NCI-H1417 treated with DMSO at 0.1 percent for 48 hours (cell line): Measurements from ENCODE around the gene SEMA3E.
A peak's percentile ranks its signal among the peaks of the same experiment; 100 is the strongest.
"Not testable (repeated sequence)": the region's sequence is repeated elsewhere in the genome, so short reads cannot be mapped to it uniquely, and the experiment has no call there.

Source experiments
- DNase-seq: peaks from one replicate; lab custom pipeline; 2025; lab: John Stamatoyannopoulos, UW

Gene SEMA3E

DNA sequence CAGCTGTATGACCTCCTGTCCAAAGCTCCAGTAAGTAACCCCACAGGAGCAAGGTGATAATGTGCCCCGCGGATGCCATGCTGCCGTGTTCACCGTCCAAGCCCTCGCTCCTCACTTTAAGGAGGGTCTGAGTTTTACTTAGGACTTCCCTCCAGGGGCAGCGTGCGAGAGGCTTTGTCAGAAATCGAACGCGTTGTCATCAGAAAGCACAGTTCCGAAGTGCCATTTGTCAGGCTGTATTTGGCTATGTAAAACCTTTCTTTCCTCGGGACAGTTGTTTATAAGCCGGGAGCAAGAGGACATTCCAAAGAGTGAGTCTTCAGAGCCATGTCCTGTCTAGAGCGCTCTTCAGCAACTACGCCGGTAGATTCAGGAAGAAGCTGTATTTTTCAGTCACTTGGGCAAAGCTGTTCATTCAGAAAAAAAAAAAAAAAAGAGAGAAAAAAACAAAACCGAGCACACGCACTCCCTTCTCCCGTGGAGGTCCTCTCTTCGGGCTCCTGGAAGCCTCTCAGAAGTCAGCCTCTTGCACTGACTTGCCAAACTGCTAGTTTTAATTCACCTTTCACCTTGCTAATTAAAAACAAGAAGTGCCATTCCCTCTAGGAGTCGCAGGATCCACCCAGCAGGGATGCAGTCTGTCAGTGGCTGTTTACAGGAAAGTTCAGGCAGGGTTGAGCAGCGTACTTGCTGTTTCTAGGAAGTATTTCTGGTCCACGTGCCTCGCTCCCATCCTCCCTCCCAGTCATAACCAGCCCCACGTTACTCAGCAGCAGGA lies at the start of gene SEMA3E:
Gene SEMA3E, minus strand, starts transcription at position 676 of the 778 bp plus-strand sequence.
- no peak for DNase-seq

DNA sequence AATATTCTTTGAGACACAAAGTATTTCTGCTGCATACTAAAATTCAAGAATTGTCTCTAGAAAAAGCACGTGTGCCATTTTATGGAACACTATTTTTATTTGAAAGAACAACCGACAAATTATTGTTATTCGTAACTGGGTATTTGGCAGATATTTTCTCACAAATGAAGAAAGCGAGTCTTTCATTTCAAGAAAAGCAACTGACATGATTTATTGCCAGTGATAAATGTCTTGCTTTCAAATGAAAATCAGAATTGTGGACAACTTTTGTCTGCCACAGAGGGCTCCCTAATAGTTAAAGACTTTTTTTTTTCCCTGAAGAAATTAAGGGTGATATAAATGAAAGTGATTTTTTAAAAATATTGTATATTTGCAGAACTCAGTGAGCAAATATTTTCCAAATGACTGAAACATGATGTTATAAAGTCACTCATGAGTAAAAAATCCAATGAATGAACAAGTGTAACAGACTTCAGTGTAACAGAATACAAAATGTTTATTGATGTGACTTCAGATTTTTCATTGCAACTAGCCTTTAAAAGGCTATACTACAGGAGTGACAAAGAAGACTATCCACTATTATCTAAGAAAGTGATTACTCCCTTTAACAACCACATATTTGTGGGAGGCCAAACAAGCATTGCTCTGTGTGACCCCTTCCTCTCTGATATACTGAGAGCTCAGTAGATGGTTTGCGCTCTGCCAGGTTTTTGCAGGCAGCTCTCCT lies 49.0 kb upstream of the SEMA3E start:
- DNase-seq: no peak

DNA sequence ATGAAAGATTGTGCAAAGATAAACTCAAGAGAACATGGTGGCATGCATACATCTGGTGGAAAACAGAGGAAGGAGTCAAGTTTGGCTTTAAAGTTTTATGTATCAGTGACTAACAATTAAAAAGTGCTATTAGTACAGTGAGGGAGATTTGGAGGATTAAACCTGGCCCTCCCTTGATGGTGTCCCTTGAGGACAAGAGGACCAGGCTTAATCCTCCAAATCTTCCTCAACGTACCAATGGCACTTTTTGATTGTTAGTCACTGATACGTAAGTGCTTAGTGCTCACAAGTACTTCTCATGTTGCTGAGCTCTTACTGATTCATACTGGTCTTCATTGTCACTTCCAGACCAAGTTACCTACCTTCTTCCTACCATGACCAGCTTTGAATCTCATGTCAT lies 47.2 kb upstream of the SEMA3E start:
- DNase-seq: no peak

DNA sequence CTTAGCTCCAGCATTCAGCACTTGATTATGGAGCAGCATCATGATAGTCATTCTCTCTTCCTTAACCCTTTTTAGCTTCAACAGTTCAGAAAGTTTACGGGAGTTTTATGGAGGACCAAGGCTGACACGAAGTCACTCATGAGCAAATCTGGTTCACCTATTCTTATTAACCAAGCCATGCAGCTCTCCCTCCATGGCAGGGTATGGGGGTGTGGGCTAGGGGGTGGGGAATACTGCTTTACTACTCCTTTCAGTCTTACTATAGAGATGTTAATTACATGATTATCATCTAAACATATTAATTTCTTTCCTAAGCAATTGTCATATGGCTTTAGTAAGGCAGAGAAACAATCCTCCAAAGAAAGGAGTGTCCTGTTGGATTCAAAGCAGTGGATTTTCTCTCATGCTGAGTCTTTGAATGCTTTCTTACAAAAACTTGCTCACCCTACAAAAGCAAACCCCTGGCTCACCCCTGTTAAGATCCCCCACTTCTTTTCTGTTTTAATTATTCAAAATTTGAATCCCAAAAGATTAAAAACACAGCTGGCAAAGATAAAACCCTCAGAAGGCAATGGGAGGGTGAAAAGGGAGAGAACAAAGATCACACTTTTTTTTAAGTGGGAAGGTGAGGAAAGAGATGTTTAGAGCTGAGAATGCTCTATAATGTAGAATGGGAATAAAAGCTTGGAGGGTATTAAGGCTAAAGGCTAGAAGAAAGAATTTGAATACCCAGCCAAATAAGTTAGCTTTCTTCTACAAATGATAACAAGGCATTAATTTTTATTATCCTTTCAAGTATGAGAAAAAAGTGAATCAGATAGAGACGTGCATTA lies 46.4 kb upstream of the SEMA3E start:
- no peak for DNase-seq

DNA sequence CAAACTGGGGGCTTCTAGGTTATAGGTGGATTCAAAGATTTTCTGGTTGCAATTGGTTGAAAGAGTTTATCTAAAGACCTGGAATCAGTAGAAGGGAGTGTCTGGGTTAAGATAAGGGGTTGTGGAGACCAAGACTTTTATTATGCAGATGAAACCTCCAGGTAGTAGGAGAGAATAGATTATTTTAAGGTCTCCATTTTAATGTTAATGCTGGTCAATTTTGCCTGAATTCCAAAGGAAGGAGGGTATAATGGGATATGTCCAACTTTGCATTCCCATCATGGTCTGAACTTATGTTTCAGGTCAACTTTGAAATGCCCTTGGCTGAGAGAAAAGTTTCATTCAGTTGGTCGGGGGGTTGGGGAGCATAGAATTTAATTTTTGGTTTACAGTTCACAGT lies 44.3 kb upstream of the SEMA3E start:
- DNase-seq: no peak

DNA sequence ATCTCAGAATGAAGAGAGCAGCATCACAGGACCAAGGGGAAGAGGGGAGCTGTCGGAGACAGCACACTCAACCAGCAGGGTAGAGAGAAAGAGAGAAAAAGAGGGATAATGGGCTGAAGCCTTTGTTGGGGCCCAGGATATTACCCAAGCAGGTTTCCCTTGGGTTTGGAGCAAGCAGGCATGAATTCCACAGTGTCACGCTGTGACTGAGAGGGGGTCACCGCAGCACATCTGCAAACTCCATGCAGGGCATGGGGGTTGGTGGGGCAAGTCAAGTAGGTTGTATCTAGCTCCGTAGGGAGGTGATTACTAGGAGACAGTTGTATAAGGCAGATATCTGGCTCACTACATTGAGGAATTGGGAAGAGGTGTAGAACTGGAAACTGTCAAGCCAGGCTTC lies 42.2 kb upstream of the SEMA3E start:
- no peak for DNase-seq

DNA sequence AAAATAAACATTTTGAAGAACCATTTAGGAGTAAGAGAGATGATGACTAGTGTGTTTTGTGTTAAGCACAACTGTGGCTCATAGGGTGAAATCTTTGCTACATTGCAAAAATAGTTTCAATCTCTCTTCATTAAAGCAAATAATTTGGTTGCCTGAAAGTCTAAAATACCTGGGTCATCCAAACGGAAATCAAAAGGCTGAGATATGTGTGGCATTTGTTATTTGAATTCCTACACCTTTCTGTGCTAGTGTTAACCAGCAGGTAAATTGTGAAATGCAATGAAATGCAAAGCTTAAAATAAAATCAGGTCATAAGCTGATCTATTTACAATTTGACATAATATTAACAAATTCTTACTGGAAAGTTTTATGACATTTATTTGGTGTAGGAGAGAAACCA lies 40.9 kb upstream of the SEMA3E start:
- no peak for DNase-seq

DNA sequence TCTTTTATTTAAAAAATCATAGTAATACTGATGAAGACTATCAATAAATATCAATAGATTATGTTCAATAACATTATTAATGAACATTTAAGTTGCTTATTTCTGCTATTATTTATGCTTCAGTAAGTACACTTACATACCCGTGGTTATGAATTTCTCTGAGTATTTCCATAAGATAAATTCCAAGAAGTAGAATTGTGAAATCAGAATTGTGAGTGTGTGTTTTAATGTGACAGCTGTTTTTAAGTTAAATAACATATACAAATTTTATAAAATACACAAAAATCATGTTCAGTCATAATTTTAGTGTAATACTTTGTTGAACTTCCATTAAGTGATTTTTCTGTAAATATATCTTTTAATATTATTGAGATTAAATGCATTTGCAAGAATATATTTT lies 37.5 kb upstream of the SEMA3E start:
- DNase-seq: no peak

DNA sequence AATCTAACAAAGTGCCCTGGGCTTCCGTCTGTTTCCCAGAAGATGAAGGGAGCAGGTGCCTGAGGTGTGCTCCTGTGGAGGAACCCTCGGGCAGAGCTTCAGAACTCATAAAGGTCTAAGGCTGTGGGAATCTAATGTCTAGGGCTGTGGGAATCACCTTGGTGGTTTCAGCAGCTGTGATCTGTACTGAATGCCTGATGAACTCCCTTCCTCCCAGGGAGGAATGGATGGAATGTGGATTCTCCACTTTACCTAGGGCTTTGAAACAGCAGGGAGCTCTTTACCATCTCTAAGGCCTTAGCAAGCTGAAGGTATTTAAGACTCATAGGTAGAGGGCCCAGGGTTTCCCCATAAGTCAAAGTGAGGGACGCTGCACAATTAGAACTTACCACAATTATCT lies 36.0 kb upstream of the SEMA3E start:
- no peak for DNase-seq

DNA sequence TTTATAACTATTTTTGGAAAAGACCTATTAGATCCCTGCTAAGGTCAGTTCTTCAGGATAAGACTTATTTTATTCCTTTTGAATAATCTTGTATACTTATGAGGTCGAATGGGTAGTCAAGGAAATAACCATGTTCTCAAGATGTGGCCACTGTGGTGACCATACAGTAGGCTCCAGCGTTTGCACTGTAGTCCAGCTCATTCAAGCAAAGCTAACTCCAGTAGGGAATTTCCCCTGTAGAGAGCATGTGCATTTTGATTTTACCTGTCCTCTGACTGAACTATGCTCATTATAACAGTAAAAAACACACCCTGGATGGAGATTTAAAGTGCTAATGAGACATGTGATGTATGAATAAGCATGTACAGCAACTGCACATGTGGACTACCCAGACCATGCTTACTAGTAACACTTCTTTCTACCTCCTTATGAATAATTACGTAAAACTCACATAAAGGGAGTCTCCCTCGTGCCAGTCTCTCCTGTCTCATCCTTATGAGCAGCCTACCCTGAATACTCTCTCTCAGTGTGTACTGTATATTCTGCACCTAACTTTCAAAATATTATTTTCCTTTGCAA lies 32.4 kb upstream of the SEMA3E start:
- no peak for DNase-seq

DNA sequence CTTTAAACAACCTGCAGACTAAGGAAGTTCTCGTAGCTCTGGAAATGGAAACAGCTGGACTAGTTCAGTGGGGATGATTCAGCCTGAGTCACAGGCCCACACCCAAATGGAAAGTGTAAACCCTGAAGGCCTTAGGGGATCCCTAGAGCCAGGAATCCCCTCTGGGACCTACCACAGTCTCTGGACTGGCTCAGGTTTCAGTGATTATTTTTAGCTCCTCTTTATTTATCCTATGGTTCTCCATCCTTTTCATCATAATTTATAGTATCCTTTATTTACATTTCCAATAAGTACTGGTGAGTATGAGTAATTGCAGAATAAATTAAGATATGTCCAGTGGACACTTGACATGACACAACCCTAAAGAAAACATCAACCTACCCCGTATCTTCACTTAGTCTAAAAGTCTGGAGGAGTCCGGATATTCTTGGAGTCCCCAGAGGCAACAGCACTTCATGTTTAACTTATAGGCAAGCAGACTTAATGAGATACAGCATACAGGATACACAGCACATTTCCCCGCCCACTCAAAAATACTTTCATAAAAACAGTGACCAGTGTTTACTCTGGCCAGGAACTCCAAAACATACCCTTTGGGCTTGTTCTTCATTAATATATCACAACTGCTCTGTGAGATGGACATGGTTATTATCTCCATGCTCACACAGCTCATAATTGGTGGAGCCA lies 28.4 kb upstream of the SEMA3E start:
- DNase-seq: no peak

DNA sequence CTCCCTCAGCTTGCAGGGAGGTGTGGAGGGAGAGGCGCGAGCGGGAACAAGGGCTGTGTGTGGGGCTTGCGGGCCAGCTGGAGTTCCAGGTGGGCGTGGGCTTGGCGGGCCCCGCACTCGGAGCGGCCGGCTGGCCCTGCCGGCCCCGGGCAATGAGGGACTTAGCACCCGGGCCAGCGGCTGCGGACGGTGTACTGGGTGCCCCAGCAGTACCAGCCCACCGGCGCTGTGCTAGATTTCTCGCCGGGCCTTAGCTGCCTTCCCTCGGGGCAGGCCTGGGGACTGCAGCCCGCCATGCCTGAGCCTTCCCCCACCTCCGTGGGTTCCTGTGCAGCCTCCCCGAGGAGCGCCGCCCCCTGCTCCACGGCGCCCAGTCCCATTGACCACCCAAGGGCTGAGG lies 24.4 kb upstream of the SEMA3E start:
- DNase-seq: not testable (repeated sequence)

DNA sequence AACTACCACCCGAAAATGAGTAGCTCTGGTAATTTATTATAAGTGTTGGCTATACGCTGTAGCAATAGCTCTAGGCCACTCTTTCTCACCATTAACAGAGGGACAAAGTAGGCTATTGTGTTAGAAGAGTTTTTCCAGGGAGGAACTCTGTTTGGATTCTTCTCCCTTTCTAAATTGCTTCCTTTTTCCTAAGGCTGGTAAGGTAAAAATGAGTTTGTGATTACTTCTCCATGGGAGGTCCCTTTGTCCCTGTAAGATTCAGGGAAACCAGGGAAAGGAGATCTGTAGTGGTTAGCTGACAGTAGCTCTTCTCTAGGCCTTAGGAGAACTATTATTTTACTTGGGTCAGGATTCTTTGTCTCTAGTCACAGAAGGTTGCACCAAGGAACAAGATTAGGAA lies 23.2 kb upstream of the SEMA3E start:
- no peak for DNase-seq

DNA sequence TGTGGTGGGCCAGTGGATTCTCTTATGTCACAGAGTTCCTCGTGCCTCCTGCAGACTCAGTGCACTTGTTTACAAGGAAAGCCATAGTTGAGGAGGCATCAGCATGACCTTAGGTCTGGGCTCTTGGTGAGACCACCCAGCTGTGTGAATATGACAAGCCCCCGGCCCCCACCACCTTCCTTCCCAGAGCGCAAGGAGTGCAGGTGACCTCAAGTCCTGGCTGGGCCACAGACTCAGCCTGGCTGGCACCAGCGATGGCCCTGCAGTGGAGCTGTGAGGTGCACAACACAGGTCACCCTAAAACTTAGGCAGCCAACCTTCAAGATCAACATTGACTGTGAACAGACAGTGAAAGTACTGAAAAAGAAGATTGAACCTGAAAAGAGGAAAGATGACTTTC lies 14.2 kb upstream of the SEMA3E start:
- DNase-seq: no peak

DNA sequence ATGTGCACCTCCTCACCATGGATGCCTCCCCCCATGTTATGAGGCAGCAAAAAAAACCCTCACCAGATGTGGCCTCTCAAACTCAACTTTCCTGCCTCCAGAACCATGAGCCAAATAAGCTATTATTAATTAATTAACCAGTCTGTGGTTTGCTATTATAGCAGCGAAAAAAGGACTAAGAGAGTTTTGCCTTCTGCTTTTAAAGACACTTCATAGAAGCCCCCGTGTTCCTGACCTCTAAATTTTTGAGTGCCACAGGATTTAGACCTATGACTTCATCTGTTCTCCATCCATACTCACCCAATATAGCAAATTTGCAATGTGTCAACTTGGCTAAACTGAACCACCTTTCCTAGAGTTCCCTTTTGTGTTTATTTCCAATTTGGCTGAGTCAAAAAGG lies 9.2 kb upstream of the SEMA3E start:
- DNase-seq: no peak

DNA sequence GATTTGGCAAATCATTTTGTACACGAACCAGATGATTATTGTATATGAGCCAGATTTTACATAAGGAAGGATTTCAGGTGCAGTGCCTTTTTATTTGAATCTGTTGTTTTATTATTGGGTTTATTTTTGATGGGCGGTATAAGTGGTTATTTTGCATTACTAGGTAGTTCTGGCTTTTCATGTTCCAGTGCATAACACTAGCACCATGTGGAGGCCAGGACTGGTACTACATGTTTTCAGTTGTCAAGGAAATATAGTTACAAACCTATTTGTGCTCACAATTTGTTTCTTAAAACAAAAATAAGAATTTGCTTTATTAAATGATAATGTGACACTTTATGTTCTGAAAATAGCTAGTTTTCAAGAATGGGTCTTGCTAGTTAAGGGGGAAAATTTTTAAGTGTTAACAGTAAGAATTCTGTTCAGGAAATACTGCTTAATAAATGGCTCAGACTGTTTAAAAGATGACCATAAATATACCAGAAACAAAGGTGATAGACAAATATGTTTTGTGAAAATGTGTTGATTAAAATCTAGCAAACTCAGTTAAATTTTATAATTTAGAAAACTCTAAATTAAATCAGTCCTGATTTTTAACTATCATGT lies 7.1 kb upstream of the SEMA3E start:
- DNase-seq: peak; percentile 49

DNA sequence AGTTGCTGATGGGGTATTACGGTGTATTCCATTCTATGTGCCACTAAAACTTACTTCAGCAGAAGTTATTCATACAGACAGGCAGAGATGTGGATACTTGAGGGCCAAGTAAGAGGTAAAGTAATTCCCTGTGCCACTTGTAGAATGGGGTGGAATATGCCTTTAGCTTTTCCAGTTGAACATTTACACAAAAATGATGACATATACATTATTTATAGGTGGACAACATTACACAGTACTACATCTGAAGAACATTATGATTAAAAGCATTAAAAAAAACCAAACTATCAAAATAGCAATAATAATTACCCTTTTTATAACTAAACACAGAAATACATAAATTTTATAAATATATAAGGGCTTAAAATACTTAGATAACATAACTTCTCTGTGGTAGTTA lies 3.5 kb upstream of the SEMA3E start:
- no peak for DNase-seq

DNA sequence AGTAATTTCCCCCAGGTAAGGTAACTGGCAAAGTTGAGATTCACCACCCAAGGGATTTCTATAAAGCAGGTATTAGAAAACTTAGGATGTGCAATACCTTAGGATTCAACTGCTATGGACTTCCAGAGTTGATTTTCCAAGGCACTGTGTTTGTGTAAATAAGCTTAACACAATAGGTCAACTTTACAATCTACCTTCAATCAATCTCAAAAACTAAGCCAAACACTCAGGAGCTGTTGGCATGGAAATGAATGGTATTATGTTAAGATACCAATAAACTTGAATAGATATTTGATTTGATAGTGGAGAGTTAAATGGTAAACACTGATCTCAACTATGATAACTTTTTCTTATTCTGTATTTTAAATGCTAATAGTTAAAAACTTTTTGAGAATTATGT lies 762 bp upstream of the SEMA3E start:
- DNase-seq: no peak

DNA sequence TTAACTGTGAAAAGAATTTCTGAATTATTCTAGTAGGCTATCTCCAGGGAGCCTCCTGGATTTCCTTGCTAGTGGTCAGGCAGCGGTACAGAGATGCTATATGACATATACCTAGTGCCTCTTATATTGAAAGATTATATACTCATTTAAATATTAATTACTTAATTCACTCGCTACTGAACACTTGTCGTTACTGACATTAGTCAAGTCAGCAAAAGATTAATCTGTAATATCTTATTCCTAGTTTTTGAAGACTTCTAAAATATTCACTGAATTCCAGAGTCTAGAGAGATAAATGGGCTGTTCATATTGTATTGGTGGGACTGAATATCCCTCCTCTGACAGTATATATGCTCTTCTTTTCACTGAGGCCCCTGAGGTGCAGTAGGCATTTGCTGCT lies 2.9 kb downstream of the SEMA3E start:
- no peak for DNase-seq

DNA sequence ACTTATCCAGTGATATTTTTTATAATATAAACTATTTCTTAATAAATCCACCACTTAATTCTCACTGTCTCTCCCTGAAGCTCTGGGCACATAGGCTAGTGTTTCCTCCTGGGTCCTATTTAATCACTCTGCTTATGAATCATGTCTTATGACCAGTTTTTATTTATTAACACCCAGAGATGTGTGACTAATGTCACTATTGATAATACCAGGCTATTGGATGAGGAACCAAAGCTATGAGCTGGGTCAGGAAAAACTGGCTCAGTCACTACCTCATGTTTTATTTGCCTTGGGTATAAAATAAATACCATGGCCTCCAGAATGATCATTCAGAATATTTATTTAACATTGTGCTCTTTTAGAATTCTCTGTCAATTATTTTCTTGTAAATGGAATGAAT lies 5.2 kb downstream of the SEMA3E start:
- DNase-seq: no peak

DNA sequence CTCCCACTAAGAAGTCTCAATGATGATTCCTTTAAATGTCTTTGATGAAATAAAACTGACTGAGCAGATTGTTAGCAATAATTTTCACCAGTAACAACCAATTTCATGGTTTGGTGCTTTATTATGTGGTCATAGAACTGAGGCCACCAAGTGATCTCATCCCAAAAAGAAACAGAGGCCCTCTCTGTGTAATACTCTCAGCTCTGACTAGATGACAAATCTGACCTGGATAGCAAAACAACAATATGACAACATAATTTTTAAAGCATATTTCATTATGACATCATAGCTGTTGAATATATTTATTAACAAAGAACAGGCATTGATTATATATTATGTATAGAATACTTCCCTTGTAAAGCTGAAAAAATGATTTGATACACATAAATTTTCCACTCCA lies 5.9 kb downstream of the SEMA3E start:
- DNase-seq: no peak
